A549 (cell line): Measurements from ENCODE around the gene SLC3A2.

Source experiments
- CEBPB ChIP-seq, 2 experiments: fragments of >200 bp in 1 of 2; sonication (Bioruptor Twin) in 1 of 2; formaldehyde crosslinking in 1 of 2; IDR thresholded peaks; 2 replicates each; pipeline ENCODE4 v1.6.1; 2012 to 2016
- CHD2 ChIP-seq: fragments of 150-350 bp; IDR thresholded peaks from 2 replicates; pipeline ENCODE4 v1.6.1; 2014; ENCODE audit warnings: low read length; ENCODE audit not compliant: partially characterized antibody
- EP300 ChIP-seq, 2 experiments: fragments of >200 bp; sonication (Bioruptor Twin); formaldehyde crosslinking; IDR thresholded peaks; 2 replicates in 1 of 2; 3 replicates in 1 of 2; pipeline ENCODE4 v1.6.1; 2016 to 2017
- ESRRA ChIP-seq: fragments of 150-350 bp; IDR thresholded peaks from 2 replicates; pipeline ENCODE4 v1.6.1; 2014; ENCODE audit warnings: mild to moderate bottlenecking, low read length, borderline replicate concordance
- JUNB ChIP-seq: fragments of >200 bp; sonication (Bioruptor Twin); formaldehyde crosslinking; IDR thresholded peaks from 2 replicates; pipeline ENCODE4 v1.6.1; 2016
- MAFK ChIP-seq: fragments of 450-650 bp; IDR thresholded peaks from 2 replicates; pipeline ENCODE4 v1.6.1; 2014; ENCODE audit not compliant: partially characterized antibody
- MAZ ChIP-seq: fragments of 150-350 bp; IDR thresholded peaks from 2 replicates; pipeline ENCODE4 v1.6.1; 2014; ENCODE audit warnings: antibody characterized with exemption, low read depth, low read length, borderline replicate concordance
- MYC ChIP-seq: IDR thresholded peaks from 2 replicates; pipeline ENCODE4 v1.6.1; 2012; ENCODE audit warnings: mild to moderate bottlenecking, inconsistent platforms, low read length, improper control_type of control experiment, borderline replicate concordance
- POLR2A ChIP-seq: IDR thresholded peaks from 2 replicates; pipeline ENCODE4 v1.6.1; 2012; ENCODE audit warnings: mild to moderate bottlenecking, low read length
- RARB ChIP-seq: fragments of 250-450 bp; sonication (Bioruptor Pico); IDR thresholded peaks from 2 replicates; pipeline ENCODE4 v1.8.0; 2021; ENCODE audit warnings: mild to moderate bottlenecking, moderate library complexity
- RCOR1 ChIP-seq: fragments of 150-350 bp; IDR thresholded peaks from 2 replicates; pipeline ENCODE4 v1.6.1; 2014; ENCODE audit warnings: antibody characterized with exemption, low read length, low read depth
- RFX5 ChIP-seq: fragments of 450-650 bp; IDR thresholded peaks from 2 replicates; pipeline ENCODE4 v1.7.1; 2014; ENCODE audit warnings: antibody characterized with exemption, mild to moderate bottlenecking, moderate library complexity
- TF ChIP-seq, protein P1 (sequence below): fragments of >200 bp; sonication (Bioruptor Twin); formaldehyde crosslinking; IDR thresholded peaks from 3 replicates; pipeline ENCODE4 v1.5.1; 2016

DNA sequence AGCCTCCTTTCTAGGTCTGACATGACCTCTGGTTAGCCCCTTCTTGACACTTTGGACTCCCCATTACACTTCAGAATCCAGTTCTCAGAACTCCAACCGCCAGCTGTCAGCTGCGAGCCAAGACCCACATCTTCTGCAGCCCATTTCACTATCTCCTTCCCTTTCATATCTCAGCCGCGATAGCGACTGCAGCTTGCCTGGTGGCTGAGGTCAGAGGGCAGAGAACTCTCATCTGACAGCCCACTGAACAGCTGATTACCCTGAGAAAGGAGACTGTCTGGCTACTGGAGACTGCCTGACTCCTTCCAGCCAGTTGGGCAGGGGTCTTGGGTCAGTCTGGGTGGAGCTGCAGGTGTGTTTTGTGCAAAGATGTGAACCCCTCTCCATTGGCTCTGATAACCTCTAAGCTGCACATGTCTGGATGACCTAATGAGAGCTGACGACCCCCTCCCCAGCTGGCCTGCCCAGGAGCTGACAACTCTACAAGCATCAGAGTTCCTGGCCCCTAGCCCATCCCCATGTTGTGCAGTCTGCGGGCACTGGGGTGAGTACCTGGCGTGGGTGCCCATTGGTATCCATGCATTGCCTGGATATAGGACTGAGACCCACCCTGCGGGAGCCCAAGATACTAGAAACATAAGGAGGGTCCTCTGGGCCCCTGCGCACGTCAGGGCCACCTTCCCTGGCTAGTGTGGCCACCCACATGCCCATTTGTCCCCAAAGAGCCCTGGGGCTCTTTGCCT, 39.4 kb downstream of the SLC3A2 start:
- TF ChIP-seq POLR2A (no peak), MYC (no peak), CEBPB (IDR thresholded peaks at IDR 0.05) (no peak), RARB (CRISPR knock-in tag) (no peak), EP300 (IDR thresholded peaks at IDR 0.05) (no peak), CHD2 (no peak), MAZ (no peak), MAFK (no peak), RCOR1 (no peak), JUNB (no peak), RFX5 (no peak), ESRRA (no peak)
- TF ChIP-seq, protein P1, sequence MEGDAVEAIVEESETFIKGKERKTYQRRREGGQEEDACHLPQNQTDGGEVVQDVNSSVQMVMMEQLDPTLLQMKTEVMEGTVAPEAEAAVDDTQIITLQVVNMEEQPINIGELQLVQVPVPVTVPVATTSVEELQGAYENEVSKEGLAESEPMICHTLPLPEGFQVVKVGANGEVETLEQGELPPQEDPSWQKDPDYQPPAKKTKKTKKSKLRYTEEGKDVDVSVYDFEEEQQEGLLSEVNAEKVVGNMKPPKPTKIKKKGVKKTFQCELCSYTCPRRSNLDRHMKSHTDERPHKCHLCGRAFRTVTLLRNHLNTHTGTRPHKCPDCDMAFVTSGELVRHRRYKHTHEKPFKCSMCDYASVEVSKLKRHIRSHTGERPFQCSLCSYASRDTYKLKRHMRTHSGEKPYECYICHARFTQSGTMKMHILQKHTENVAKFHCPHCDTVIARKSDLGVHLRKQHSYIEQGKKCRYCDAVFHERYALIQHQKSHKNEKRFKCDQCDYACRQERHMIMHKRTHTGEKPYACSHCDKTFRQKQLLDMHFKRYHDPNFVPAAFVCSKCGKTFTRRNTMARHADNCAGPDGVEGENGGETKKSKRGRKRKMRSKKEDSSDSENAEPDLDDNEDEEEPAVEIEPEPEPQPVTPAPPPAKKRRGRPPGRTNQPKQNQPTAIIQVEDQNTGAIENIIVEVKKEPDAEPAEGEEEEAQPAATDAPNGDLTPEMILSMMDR: no peak
